ENCODE results near the gene ARHGEF26.

The ARHGEF26 gene

GRCh38 chr3:154081305-154081704 is 39.9 kb upstream of the ARHGEF26 start:
- no peak for TF ChIP-seq EZH2 (IDR thresholded peaks at IDR 0.05; ENCODE audit: borderline replicate concordance, low read length)
- TF ChIP-seq, protein P1, sequence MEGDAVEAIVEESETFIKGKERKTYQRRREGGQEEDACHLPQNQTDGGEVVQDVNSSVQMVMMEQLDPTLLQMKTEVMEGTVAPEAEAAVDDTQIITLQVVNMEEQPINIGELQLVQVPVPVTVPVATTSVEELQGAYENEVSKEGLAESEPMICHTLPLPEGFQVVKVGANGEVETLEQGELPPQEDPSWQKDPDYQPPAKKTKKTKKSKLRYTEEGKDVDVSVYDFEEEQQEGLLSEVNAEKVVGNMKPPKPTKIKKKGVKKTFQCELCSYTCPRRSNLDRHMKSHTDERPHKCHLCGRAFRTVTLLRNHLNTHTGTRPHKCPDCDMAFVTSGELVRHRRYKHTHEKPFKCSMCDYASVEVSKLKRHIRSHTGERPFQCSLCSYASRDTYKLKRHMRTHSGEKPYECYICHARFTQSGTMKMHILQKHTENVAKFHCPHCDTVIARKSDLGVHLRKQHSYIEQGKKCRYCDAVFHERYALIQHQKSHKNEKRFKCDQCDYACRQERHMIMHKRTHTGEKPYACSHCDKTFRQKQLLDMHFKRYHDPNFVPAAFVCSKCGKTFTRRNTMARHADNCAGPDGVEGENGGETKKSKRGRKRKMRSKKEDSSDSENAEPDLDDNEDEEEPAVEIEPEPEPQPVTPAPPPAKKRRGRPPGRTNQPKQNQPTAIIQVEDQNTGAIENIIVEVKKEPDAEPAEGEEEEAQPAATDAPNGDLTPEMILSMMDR (IDR thresholded peaks at IDR 0.05; ENCODE audit: low read length) = no peak
- H3K79me2 ChIP-seq (ENCODE audit: insufficient read depth, low read length) = no peaks in the 10 kb centered on the region
- no peaks in the 10 kb centered on the region for H4K20me1 ChIP-seq (ENCODE audit: insufficient read depth, low read length)
- no peak overlapping the region for H3K4me2 ChIP-seq (ENCODE audit: low read length)
- no peaks in the 10 kb centered on the region for H3K4me1 ChIP-seq (ENCODE audit: insufficient read depth, low read length, severe bottlenecking)
- H2AFZ ChIP-seq (ENCODE audit: low read length) = no peak overlapping the region
- H3K4me3 ChIP-seq (ENCODE audit: low read depth, low read length, poor library complexity, severe bottlenecking) = no peak overlapping the region
- no peaks in the 10 kb centered on the region for H3K36me3 ChIP-seq (ENCODE audit: insufficient read depth, low read length)
- H3K9me2 ChIP-seq (ENCODE audit: low read depth, low read length) = no peaks in the 10 kb centered on the region
- no peaks in the 10 kb centered on the region for H3K27me3 ChIP-seq (ENCODE audit: insufficient read depth, low read length)
- H3K9ac ChIP-seq (ENCODE audit: low read length) = no peak overlapping the region
- H3K9me3 ChIP-seq (ENCODE audit: low read length) = no peaks in the 10 kb centered on the region
- H3K27ac ChIP-seq (ENCODE audit: low read depth, low read length, poor library complexity, severe bottlenecking) = no peak overlapping the region
- H3F3A ChIP-seq (ENCODE audit: insufficient read depth, low read length) = no peaks in the 10 kb centered on the region

- Histone ChIP-seq H3K36me3 (ENCODE audit: insufficient read depth, low read length) (no peaks in the 10 kb centered on the region), H4K20me1 (ENCODE audit: insufficient read depth, low read length) (no peaks in the 10 kb centered on the region), H3K9me2 (ENCODE audit: low read depth, low read length) (no peaks in the 10 kb centered on the region), H3K9ac (ENCODE audit: low read length) (no peak overlapping the region), H3F3A (ENCODE audit: insufficient read depth, low read length) (no peaks in the 10 kb centered on the region), H3K79me2 (ENCODE audit: insufficient read depth, low read length) (no peaks in the 10 kb centered on the region), H3K4me2 (ENCODE audit: low read length) (no peak overlapping the region), H3K4me1 (ENCODE audit: insufficient read depth, low read length, severe bottlenecking) (no peaks in the 10 kb centered on the region), H3K27me3 (ENCODE audit: insufficient read depth, low read length) (no peaks in the 10 kb centered on the region; the same call in 1 of the 2 replicates), H3K9me3 (ENCODE audit: low read length) (no peaks in the 10 kb centered on the region), H3K27ac (ENCODE audit: low read depth, low read length, poor library complexity, severe bottlenecking) (no peak overlapping the region), H3K4me3 (ENCODE audit: low read depth, low read length, poor library complexity, severe bottlenecking) (no peak overlapping the region), H2AFZ (ENCODE audit: low read length) (no peak overlapping the region)
- TF ChIP-seq, protein P1 (IDR thresholded peaks at IDR 0.05; ENCODE audit: low read length) = no peak
- no peak for TF ChIP-seq EZH2 (IDR thresholded peaks at IDR 0.05; ENCODE audit: borderline replicate concordance, low read length)
These were observed 36.1 kb upstream of the ARHGEF26 start for GRCh38 chr3:154085071-154085470.

DNA sequence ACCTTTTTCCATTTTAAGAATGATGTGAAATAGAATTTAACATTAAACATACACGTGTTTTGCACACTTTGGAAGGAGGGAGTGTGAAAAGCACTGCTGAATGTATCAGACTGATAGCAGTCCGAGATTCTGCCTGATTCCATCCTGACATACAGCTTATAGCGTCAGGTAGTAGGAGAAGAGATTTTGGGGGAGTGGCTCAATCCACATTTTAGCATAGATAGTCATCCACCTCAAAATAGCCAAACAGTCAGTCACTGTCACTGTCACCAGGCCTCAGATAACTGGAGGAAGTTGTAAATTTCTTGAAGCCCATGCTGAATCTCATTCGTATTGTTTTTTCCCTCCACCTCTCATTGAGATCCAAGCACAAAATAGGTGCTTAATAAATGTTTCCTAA is 35.4 kb upstream of the ARHGEF26 start:
- H2AFZ ChIP-seq (ENCODE audit: low read length) = no peak overlapping the region
- no peaks in the 10 kb centered on the region for H3F3A ChIP-seq (ENCODE audit: insufficient read depth, low read length)
- TF ChIP-seq EZH2 (IDR thresholded peaks at IDR 0.05; ENCODE audit: borderline replicate concordance, low read length) = no peak
- TF ChIP-seq, protein P1 (IDR thresholded peaks at IDR 0.05; ENCODE audit: low read length) = no peak
- no peaks in the 10 kb centered on the region for H4K20me1 ChIP-seq (ENCODE audit: insufficient read depth, low read length)
- no peaks in the 10 kb centered on the region for H3K79me2 ChIP-seq (ENCODE audit: insufficient read depth, low read length)
- no peak overlapping the region for H3K4me2 ChIP-seq (ENCODE audit: low read length)
- no peaks in the 10 kb centered on the region for H3K36me3 ChIP-seq (ENCODE audit: insufficient read depth, low read length)
- no peaks in the 10 kb centered on the region for H3K9me2 ChIP-seq (ENCODE audit: low read depth, low read length)
- H3K27ac ChIP-seq (ENCODE audit: low read depth, low read length, poor library complexity, severe bottlenecking) = no peak overlapping the region
- no peak overlapping the region for H3K9ac ChIP-seq (ENCODE audit: low read length)
- H3K4me1 ChIP-seq (ENCODE audit: insufficient read depth, low read length, severe bottlenecking) = no peaks in the 10 kb centered on the region
- no peak overlapping the region for H3K4me3 ChIP-seq (ENCODE audit: low read depth, low read length, poor library complexity, severe bottlenecking)
- no peaks in the 10 kb centered on the region; the same call in 1 of the 2 replicates for H3K27me3 ChIP-seq (ENCODE audit: insufficient read depth, low read length)
- no peaks in the 10 kb centered on the region for H3K9me3 ChIP-seq (ENCODE audit: low read length)

Measured in OCI-LY1 (cell line).